ENCODE results near the gene C1QTNF5.

Gene C1QTNF5

GRCh38 chr11:119371067-119371601 lies 30.5 kb upstream of the C1QTNF5 start:
- H3K27ac ChIP-seq: no peak overlapping the region
- no peak for TF ChIP-seq ZFX (IDR thresholded peaks at IDR 0.05)

DNA sequence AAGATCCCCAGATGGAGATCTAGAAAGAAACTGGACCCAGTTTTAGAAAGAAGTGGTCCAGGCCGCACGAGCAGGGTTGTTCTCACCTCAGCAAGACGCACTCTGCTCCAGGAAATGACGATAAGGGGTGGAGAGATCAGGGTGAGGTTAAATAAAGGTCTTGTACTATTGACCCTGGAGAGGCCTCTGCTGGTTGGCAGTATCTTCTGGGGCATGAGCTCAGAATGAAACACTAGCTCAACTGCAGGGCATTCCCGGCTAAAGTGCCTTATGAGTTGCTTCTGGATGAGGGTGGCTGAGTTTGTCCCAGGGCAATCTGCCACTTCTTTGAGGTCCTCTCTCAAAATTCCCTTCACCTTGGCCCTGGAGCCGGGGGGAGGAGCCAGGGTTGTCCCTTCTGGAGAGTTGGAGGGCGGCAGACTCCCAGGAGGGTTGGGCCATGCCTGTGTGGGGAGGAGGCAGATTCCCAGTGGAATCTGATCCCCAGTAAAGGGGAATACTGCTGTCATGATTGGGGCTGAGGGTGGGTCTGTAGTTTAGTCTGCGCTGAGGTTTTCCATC lies 29.9 kb upstream of the C1QTNF5 start:
- TF ChIP-seq, protein P1, sequence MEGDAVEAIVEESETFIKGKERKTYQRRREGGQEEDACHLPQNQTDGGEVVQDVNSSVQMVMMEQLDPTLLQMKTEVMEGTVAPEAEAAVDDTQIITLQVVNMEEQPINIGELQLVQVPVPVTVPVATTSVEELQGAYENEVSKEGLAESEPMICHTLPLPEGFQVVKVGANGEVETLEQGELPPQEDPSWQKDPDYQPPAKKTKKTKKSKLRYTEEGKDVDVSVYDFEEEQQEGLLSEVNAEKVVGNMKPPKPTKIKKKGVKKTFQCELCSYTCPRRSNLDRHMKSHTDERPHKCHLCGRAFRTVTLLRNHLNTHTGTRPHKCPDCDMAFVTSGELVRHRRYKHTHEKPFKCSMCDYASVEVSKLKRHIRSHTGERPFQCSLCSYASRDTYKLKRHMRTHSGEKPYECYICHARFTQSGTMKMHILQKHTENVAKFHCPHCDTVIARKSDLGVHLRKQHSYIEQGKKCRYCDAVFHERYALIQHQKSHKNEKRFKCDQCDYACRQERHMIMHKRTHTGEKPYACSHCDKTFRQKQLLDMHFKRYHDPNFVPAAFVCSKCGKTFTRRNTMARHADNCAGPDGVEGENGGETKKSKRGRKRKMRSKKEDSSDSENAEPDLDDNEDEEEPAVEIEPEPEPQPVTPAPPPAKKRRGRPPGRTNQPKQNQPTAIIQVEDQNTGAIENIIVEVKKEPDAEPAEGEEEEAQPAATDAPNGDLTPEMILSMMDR (conservative IDR thresholded peaks at IDR 0.05): no peak
- no peak for TF ChIP-seq ZFX (IDR thresholded peaks at IDR 0.05)
- H3K27ac ChIP-seq: no peak overlapping the region

GRCh38 chr11:119369132-119369925 lies 28.6 kb upstream of the C1QTNF5 start:
- H3K27ac ChIP-seq: no peak overlapping the region
- TF ChIP-seq, protein P1 (conservative IDR thresholded peaks at IDR 0.05): no peak
- TF ChIP-seq ZFX (IDR thresholded peaks at IDR 0.05): no peak

- TF ChIP-seq, protein P1 (conservative IDR thresholded peaks at IDR 0.05): no peak
- TF ChIP-seq ZFX (IDR thresholded peaks at IDR 0.05): no peak
- H3K27ac ChIP-seq: no peak overlapping the region
Observed at GRCh38 chr11:119368121-119369034, 27.7 kb upstream of the C1QTNF5 start.

DNA sequence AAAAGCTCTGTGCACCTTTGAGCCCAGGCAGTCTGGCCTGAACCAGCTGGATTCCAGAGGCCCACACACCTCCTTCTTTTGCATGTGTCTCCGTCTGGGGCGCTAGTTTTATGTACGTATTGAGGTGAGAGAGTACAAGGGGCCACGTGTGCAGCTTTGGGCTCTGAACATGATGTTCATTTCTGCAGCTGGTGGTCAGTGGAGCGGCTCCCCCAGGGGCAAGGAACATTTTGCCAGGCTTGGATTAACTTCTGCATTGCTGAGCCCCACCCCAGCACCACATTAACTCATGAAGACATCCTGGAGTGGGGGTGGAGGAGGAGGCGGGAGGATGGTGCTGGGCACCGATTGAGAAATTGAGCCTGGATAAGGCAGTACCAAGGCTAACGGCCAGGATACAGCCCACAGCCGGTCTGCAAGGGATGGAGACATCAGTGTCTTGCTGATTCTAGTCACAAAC lies 27.0 kb upstream of the C1QTNF5 start:
- H3K27ac ChIP-seq: no peak overlapping the region
- no peak for TF ChIP-seq ZFX (IDR thresholded peaks at IDR 0.05)
- TF ChIP-seq, protein P1 (conservative IDR thresholded peaks at IDR 0.05): no peak

DNA sequence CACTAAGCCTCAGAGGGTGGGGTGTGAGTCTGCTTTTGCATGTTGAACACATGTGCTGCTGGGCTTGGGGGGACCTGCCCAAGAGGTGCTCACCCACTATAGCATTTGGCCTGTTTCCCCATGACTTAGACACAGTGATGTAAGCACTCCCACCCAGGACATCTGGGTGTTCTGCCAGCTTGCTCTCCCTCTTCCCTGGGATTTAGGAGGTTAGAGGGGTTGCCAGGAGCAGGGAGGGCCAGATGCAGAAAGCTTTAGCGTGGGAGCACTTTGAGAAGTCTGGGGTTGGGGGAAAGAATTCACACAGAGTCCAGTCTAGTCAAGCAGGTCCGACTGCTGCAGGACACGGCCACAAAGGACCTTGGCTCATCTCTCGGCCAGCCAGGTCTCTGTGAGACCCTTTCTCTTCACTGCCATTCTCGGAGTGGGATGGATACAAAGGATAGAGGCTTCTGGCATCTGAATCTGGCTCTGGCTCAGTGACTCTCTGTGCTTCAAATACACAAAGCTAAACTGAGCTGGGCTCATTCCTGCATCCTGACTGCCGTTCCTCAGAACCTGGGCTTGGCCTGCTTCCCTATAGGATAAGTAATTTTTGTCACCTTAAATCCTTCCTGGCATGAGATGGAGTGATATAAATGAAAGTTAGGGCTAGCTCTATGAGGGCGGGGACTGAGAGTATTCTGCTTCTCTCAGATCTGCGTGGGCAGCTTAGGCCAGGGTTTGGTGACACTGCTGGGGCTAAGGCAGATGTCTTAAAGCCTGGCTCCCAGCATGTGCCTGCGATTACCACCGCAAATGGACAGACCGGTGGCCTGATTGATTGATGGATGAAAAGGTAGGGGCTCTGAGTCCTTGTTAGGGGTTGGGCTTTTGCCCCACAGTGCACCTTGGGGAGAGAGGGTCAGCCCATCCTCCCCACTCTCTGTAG lies 26.3 kb upstream of the C1QTNF5 start:
- TF ChIP-seq ZFX (IDR thresholded peaks at IDR 0.05): no peak
- TF ChIP-seq, protein P1 (conservative IDR thresholded peaks at IDR 0.05): no peak

More for the DNA sequence above, 26.3 kb upstream of the C1QTNF5 start:
- no peak overlapping the region for H3K27ac ChIP-seq
